H1 (cell line): ENCODE results near the gene ARHGAP22. TPM values are rescaled to one million over a fixed set of nuclear protein-coding genes. Genes with fewer than 3 reads are reported as not detected.

Source experiments
- GTF2F1 ChIP-seq: IDR thresholded peaks from 2 replicates; pipeline ENCODE4 v1.6.1; 2012; ENCODE audit warnings: low read depth, low read length, improper control_type of control experiment, borderline replicate concordance
- TAF7 ChIP-seq: optimal IDR thresholded peaks from 2 replicates; pipeline ENCODE3; 2011; ENCODE audit warnings: low read depth, mild to moderate bottlenecking, inconsistent platforms, low read length, moderate library complexity, borderline replicate concordance
- polyA plus RNA-seq, 7 experiments: library from polyadenylated mRNA; depleted of rRNA in 3 of 7; stranded (reverse) in 5 of 7; unstranded in 2 of 7; fragments of >200 nt in 5 of 7; fragments of 200-250 nt in 2 of 7; gene quantifications; 1 replicate in 5 of 7; 2 replicates in 1 of 7; 4 replicates in 1 of 7; pipeline versions ENCODE4 v1.2.1 to v1.2.3, GENCODE V29; 2011 to 2013; ENCODE audit warnings: missing spikeins in 2 of 7, mixed read lengths in 2 of 7
- total RNA-seq: library from RNA; stranded (reverse); fragmentation: NEBNext Ultra II Directional; extraction: Animal tissue kit (Norgen Biotek cat#: 25700); gene quantifications from 2 replicates; pipeline ENCODE4 v1.2.1, GENCODE V29; 2021

ARHGAP22 gene
- total and polyA plus RNA-seq, 2 of the 8 experiments (the other 6 are each of a cell fraction or from before 2014, with no cell fraction given), result 3.6 to 11.2 TPM

GRCh38 chr10:48490571-48490940, 114.3 kb downstream of the ARHGAP22 start (continued):
- TF ChIP-seq TAF7 (no peak), GTF2F1 (no peak)
